IMR-90 (cell line): Measurements from ENCODE around the gene ENOX1. TPM values are rescaled to one million over a fixed set of nuclear protein-coding genes. Genes with fewer than 3 reads are reported as not detected.

Source experiments
- ATAC-seq: fragments of 200-7000 bp; cut with Tn5 transposase; 2 replicates; pipeline ENCODE4 v1.9.1; 2020; ENCODE audit warnings: low read depth, mild to moderate bottlenecking, moderate library complexity
- BruUV-seq: library from RNA; stranded (reverse); fragments of 400-500 nt; replicated peaks from 2 replicates; lab custom pipeline; 2021; lab: Mats Ljungman, UMichigan
- CTCF ChIA-PET: fragments of 300-600 bp; formaldehyde crosslinking; extraction: SDS; loops from one replicate; lab custom pipeline; 2021; ENCODE audit warnings: antibody characterized with exemption; lab: Yijun Ruan, JAX
- POLR2A ChIA-PET: fragments of 300-600 bp; sonication (Branson Sonifier 250); formaldehyde crosslinking; loops from one replicate; lab custom pipeline; 2022; ENCODE audit warnings: antibody characterized with exemption; ENCODE audit not compliant: unreplicated experiment; lab: Charles Lee
- DNase-seq: peaks from one replicate; pipeline ENCODE4 v3.0.0; 2013
- H2AFZ ChIP-seq: replicated peaks from 2 replicates; pipeline ENCODE3; 2013; ENCODE audit warnings: low read length, mild to moderate bottlenecking; ENCODE audit not compliant: poor library complexity
- H2AK5ac ChIP-seq: 2 replicates; pipeline ENCODE4 v1.6.1; 2013; ENCODE audit warnings: low read depth, low read length, inconsistent platforms
- H2AK9ac ChIP-seq: replicated peaks from 2 replicates; pipeline ENCODE3; 2013; ENCODE audit warnings: mild to moderate bottlenecking, low read depth, low read length, moderate library complexity; ENCODE audit not compliant: poor library complexity
- H2BK120ac ChIP-seq: 2 replicates; pipeline ENCODE4 v1.6.1; 2013; ENCODE audit warnings: low read depth, low read length, inconsistent platforms
- H2BK15ac ChIP-seq: 3 replicates; pipeline ENCODE4 v1.6.1; 2013; ENCODE audit warnings: low read depth, low read length, inconsistent platforms
- H2BK20ac ChIP-seq: 2 replicates; pipeline ENCODE4 v1.6.1; 2013; ENCODE audit warnings: low read depth, mild to moderate bottlenecking, inconsistent platforms, low read length, moderate library complexity
- H2BK5ac ChIP-seq: 2 replicates; pipeline ENCODE4 v1.6.1; 2013; ENCODE audit warnings: mild to moderate bottlenecking, low read depth, low read length, inconsistent platforms; ENCODE audit not compliant: poor library complexity, severe bottlenecking
- H3K14ac ChIP-seq: replicated peaks from 2 replicates; pipeline ENCODE4 v1.6.1; 2013; ENCODE audit warnings: low read depth, low read length, inconsistent platforms
- H3K18ac ChIP-seq: 2 replicates; pipeline ENCODE4 v1.6.1; 2013; ENCODE audit warnings: low read depth, low read length, control low read depth
- H3K23ac ChIP-seq: 2 replicates; pipeline ENCODE4 v1.6.1; 2013; ENCODE audit warnings: low read depth, low read length, inconsistent platforms
- H3K27ac ChIP-seq: 2 replicates; pipeline ENCODE4 v1.5.1; 2013; ENCODE audit warnings: mild to moderate bottlenecking, control low read depth, low read length; ENCODE audit not compliant: insufficient read depth
- H3K27me3 ChIP-seq: 2 replicates; pipeline ENCODE4 v1.6.1; 2013; ENCODE audit warnings: low read length; ENCODE audit not compliant: control insufficient read depth, insufficient read depth
- H3K36me3 ChIP-seq: 2 replicates; pipeline ENCODE4 v1.6.1; 2013; ENCODE audit warnings: low read length, mixed read lengths; ENCODE audit not compliant: control insufficient read depth, insufficient read depth
- H3K4ac ChIP-seq: 2 replicates; pipeline ENCODE4 v1.6.1; 2013; ENCODE audit warnings: low read depth, low read length, inconsistent platforms
- H3K4me1 ChIP-seq: 2 replicates; pipeline ENCODE4 v1.6.1; 2013; ENCODE audit warnings: low read length, mixed read lengths; ENCODE audit not compliant: control insufficient read depth, insufficient read depth
- H3K4me2 ChIP-seq: 2 replicates; pipeline ENCODE4 v1.6.1; 2013; ENCODE audit warnings: low read depth, mild to moderate bottlenecking, control low read depth, low read length, moderate library complexity
- H3K4me3 ChIP-seq: 2 replicates; pipeline ENCODE4 v1.5.1; 2013; ENCODE audit warnings: low read depth, mild to moderate bottlenecking, control low read depth, low read length, moderate library complexity; ENCODE audit not compliant: insufficient read depth
- H3K56ac ChIP-seq: 2 replicates; pipeline ENCODE4 v1.6.1; 2013; ENCODE audit warnings: low read length, inconsistent platforms; ENCODE audit not compliant: insufficient read depth; ENCODE audit errors: extremely low read depth
- H3K79me1 ChIP-seq, 2 experiments: 2 replicates each; pipeline ENCODE4 v1.6.1; 2013; ENCODE audit warnings: low read length in 2 of 2, inconsistent platforms in 1 of 2, low read depth in 1 of 2
- H3K9ac ChIP-seq: 2 replicates; pipeline ENCODE4 v1.6.1; 2013; ENCODE audit warnings: low read depth, low read length, control low read depth
- H3K9me1 ChIP-seq: 2 replicates; pipeline ENCODE4 v1.6.1; 2013; ENCODE audit warnings: low read length, inconsistent platforms; ENCODE audit not compliant: insufficient read depth
- H3K9me3 ChIP-seq: 2 replicates; pipeline ENCODE4 v1.6.1; 2013; ENCODE audit warnings: low read length; ENCODE audit not compliant: control insufficient read depth, insufficient read depth
- H4K20me1 ChIP-seq: 2 replicates; pipeline ENCODE4 v1.6.1; 2013; ENCODE audit warnings: low read length, inconsistent platforms; ENCODE audit not compliant: insufficient read depth
- H4K5ac ChIP-seq: 2 replicates; pipeline ENCODE4 v1.6.1; 2013; ENCODE audit warnings: mild to moderate bottlenecking, low read depth, low read length, control low read depth
- H4K8ac ChIP-seq, 2 experiments: 2 replicates each; pipeline ENCODE4 v1.6.1; 2013; ENCODE audit warnings: low read depth in 2 of 2, low read length in 2 of 2, control low read depth in 1 of 2, inconsistent platforms in 1 of 2
- H4K91ac ChIP-seq: 2 replicates; pipeline ENCODE4 v1.6.1; 2013; ENCODE audit warnings: low read depth, low read length, inconsistent platforms; ENCODE audit not compliant: insufficient read depth
- BHLHE40 ChIP-seq: fragments of 150-350 bp; IDR thresholded peaks from 2 replicates; pipeline ENCODE4 v1.6.1; 2016; ENCODE audit warnings: mild to moderate bottlenecking, low read depth, low read length
- CEBPB ChIP-seq: IDR thresholded peaks from 2 replicates; pipeline ENCODE4 v1.6.1; 2012; ENCODE audit warnings: low read depth, low read length, improper control_type of control experiment
- CHD1 ChIP-seq: IDR thresholded peaks from 2 replicates; pipeline ENCODE4 v1.6.1; 2012; ENCODE audit warnings: low read depth, low read length, improper control_type of control experiment
- FOS ChIP-seq: fragments of 150-350 bp; IDR thresholded peaks from 2 replicates; pipeline ENCODE4 v1.6.1; 2016; ENCODE audit warnings: low read depth, low read length
- MAFK ChIP-seq: IDR thresholded peaks from 2 replicates; pipeline ENCODE4 v1.6.1; 2012; ENCODE audit warnings: low read depth, low read length, improper control_type of control experiment
- MAZ ChIP-seq: IDR thresholded peaks from 2 replicates; pipeline ENCODE4 v1.6.1; 2012; ENCODE audit warnings: low read depth, mild to moderate bottlenecking, low read length, improper control_type of control experiment, moderate library complexity, borderline replicate concordance
- MXI1 ChIP-seq: IDR thresholded peaks from 2 replicates; pipeline ENCODE4 v1.6.1; 2012; ENCODE audit warnings: low read depth, mild to moderate bottlenecking, low read length, moderate library complexity, borderline replicate concordance
- NFE2L2 ChIP-seq: fragments of 150-350 bp; IDR thresholded peaks from 2 replicates; pipeline ENCODE4 v1.6.1; 2016; ENCODE audit warnings: low read depth, mild to moderate bottlenecking, low read length
- POLR2A ChIP-seq: IDR thresholded peaks from 2 replicates; pipeline ENCODE4 v1.6.1; 2012; ENCODE audit warnings: mild to moderate bottlenecking, low read depth, low read length
- RAD21 ChIP-seq: IDR thresholded peaks from 2 replicates; pipeline ENCODE4 v1.6.1; 2012; ENCODE audit warnings: low read length, improper control_type of control experiment
- RCOR1 ChIP-seq: IDR thresholded peaks from 2 replicates; pipeline ENCODE4 v1.6.1; 2012; ENCODE audit warnings: mild to moderate bottlenecking, low read length, improper control_type of control experiment; ENCODE audit not compliant: insufficient replicate concordance
- RFX5 ChIP-seq: IDR thresholded peaks from 2 replicates; pipeline ENCODE4 v1.8.0; 2012; ENCODE audit warnings: low read depth, mild to moderate bottlenecking, low read length, moderate library complexity
- SMC3 ChIP-seq: fragments of 150-350 bp; IDR thresholded peaks from 2 replicates; pipeline ENCODE4 v1.6.1; 2016; ENCODE audit warnings: low read depth, mild to moderate bottlenecking, antibody characterized with exemption, low read length, moderate library complexity
- USF2 ChIP-seq: fragments of 150-350 bp; IDR thresholded peaks from 2 replicates; pipeline ENCODE4 v1.6.1; 2017; ENCODE audit warnings: mild to moderate bottlenecking, antibody characterized with exemption, low read length, low read depth
- WGBS, 2 experiments: methylation state at CpG; one replicate each; pipeline versions ENCODE4 v1.1.5 to v1.1.7; 2013; ENCODE audit warnings: missing lambda C conversion rate in 2 of 2; ENCODE audit not compliant: insufficient read length in 1 of 2; ENCODE audit errors: extremely low coverage in 2 of 2; 5-methylcytosine and 5-hydroxymethylcytosine counted together
- dilution Hi-C: fragments of 300-500 bp; cut with HindIII; formaldehyde crosslinking; loops from one replicate; pipeline ENCODE4 v1.14.3; 2018; ENCODE audit warnings: low sequenced_read_pairs; ENCODE audit not compliant: unreplicated experiment
- in situ Hi-C: fragments of 300-500 bp; cut with MboI; formaldehyde crosslinking; loops from 3 replicates; pipeline ENCODE4 v1.14.3; 2019; ENCODE audit warnings: low sequenced_read_pairs, inconsistent platforms, mixed read lengths
- intact Hi-C: fragments of 100-400 bp; cut with micrococcal nuclease; formaldehyde crosslinking; loops from 2 replicates; pipeline ENCODE4 v1.10.0; 2022
- polyA plus RNA-seq, 3 experiments: library from polyadenylated mRNA; depleted of rRNA; stranded (reverse); fragments of >200 nt; gene quantifications; 2 replicates each; pipeline ENCODE4 v1.2.3, GENCODE V29; 2012; ENCODE audit warnings: low replicate concordance in 1 of 3
- total RNA-seq: library from RNA; depleted of rRNA; stranded (reverse); fragments of >200 nt; gene quantifications from 2 replicates; pipeline ENCODE4 v1.2.3, GENCODE V29; 2012
- TF ChIP-seq, protein P1 (sequence below): conservative IDR thresholded peaks from 2 replicates; pipeline ENCODE4 v1.5.1; 2012; ENCODE audit warnings: mild to moderate bottlenecking, low read depth, low read length, improper control_type of control experiment
- TF ChIP-seq, protein P2 (sequence below): fragments of 150-350 bp; IDR thresholded peaks from 2 replicates; pipeline ENCODE4 v1.6.1; 2016; ENCODE audit warnings: low read depth, mild to moderate bottlenecking, low read length, moderate library complexity, borderline replicate concordance

ENOX1 gene
- total and polyA plus RNA-seq, 2 of the 4 experiments (the other 2 are of a cell fraction), result 0.99 to 1.3 TPM

- intact Hi-C loops, result no loop called here
- H3K79me1 ChIP-seq, result no peaks in the 10 kb centered on the region
- H3K9ac ChIP-seq, result no peak overlapping the region
Observed at GRCh38 chr13:43755844-43756243, 30.9 kb downstream of the ENOX1 start.

More at GRCh38 chr13:43755844-43756243, 30.9 kb downstream of the ENOX1 start:
- 0 out of 2 replicates have a peak, but pooled peaks cover 4% of the 10 kb centered on the region for H3K9me1 ChIP-seq
- no peak overlapping the region for H2BK20ac ChIP-seq
- ChIA-PET CTCF (no interaction called here), POLR2A (no interaction called here)
- no peaks in the 10 kb centered on the region for H4K20me1 ChIP-seq
- H3K4me2 ChIP-seq, result no peak overlapping the region
- dilution Hi-C loops (no loop called here), in situ Hi-C loops (no loop called here)
- H3K23ac ChIP-seq, result no peak overlapping the region
- H2BK120ac ChIP-seq, result no peak overlapping the region
- no peak overlapping the region for H2BK5ac ChIP-seq
- H4K8ac ChIP-seq, result no peak overlapping the region
- ATAC-seq (no peak), DNase-seq (no peak)
- no peak overlapping the region for H3K18ac ChIP-seq
- BruUV-seq, result no TSS peak
- H4K5ac ChIP-seq, result no peak overlapping the region
- H3K4me3 ChIP-seq, result no peak overlapping the region
- no CpG with 5 or more reads among the region's 1 CpG for WGBS, 2 experiments
- no peak overlapping the region for H2AK9ac ChIP-seq
- no peak overlapping the region for H2AFZ ChIP-seq
- H3K4me1 ChIP-seq, result no peaks in the 10 kb centered on the region
- no peak overlapping the region for H2AK5ac ChIP-seq
- no peaks in the 10 kb centered on the region for H3K9me3 ChIP-seq
- no peak overlapping the region for H3K27ac ChIP-seq
- no peak overlapping the region for H3K56ac ChIP-seq
- no peak overlapping the region for H2BK15ac ChIP-seq
- TF ChIP-seq MAFK, result no peak
- no peak for TF ChIP-seq MAZ
- no peak for TF ChIP-seq MXI1
- no peak for TF ChIP-seq CEBPB
- no peak for TF ChIP-seq BHLHE40
- TF ChIP-seq NFE2L2, result no peak
- no peak for TF ChIP-seq FOS
- TF ChIP-seq USF2, result no peak
- TF ChIP-seq CHD1, result no peak
- TF ChIP-seq SMC3, result no peak
- TF ChIP-seq RCOR1, result no peak
- TF ChIP-seq RAD21, result no peak
- TF ChIP-seq, protein P1, sequence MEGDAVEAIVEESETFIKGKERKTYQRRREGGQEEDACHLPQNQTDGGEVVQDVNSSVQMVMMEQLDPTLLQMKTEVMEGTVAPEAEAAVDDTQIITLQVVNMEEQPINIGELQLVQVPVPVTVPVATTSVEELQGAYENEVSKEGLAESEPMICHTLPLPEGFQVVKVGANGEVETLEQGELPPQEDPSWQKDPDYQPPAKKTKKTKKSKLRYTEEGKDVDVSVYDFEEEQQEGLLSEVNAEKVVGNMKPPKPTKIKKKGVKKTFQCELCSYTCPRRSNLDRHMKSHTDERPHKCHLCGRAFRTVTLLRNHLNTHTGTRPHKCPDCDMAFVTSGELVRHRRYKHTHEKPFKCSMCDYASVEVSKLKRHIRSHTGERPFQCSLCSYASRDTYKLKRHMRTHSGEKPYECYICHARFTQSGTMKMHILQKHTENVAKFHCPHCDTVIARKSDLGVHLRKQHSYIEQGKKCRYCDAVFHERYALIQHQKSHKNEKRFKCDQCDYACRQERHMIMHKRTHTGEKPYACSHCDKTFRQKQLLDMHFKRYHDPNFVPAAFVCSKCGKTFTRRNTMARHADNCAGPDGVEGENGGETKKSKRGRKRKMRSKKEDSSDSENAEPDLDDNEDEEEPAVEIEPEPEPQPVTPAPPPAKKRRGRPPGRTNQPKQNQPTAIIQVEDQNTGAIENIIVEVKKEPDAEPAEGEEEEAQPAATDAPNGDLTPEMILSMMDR, result no peak
- TF ChIP-seq POLR2A, result no peak
- no peak for TF ChIP-seq RFX5
- TF ChIP-seq, protein P2, sequence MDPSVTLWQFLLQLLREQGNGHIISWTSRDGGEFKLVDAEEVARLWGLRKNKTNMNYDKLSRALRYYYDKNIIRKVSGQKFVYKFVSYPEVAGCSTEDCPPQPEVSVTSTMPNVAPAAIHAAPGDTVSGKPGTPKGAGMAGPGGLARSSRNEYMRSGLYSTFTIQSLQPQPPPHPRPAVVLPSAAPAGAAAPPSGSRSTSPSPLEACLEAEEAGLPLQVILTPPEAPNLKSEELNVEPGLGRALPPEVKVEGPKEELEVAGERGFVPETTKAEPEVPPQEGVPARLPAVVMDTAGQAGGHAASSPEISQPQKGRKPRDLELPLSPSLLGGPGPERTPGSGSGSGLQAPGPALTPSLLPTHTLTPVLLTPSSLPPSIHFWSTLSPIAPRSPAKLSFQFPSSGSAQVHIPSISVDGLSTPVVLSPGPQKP, result no peak
- no peak overlapping the region for H3K4ac ChIP-seq
- no peaks in the 10 kb centered on the region for H3K27me3 ChIP-seq
- H3K14ac ChIP-seq, result no peak overlapping the region
- no peak overlapping the region for H4K91ac ChIP-seq
- H3K36me3 ChIP-seq, result no peaks in the 10 kb centered on the region
